Upper lobe of left lung (tissue), 6 donors: ENCODE data around the gene CGB1. TPM values are rescaled to one million over a fixed set of nuclear protein-coding genes. Genes with fewer than 3 reads are reported as not detected.

Experiments used
- ATAC-seq, 2 donors: fragments of 200-7000 bp; cut with Tn5 transposase; one replicate each; pipeline ENCODE4 v1.9.1; 2022; ENCODE audit warnings: mild to moderate bottlenecking in 2 of 2, moderate library complexity in 2 of 2; ENCODE audit not compliant: low FRiP score in 2 of 2
- DNase-seq, 2 donors: peaks; one replicate each; pipeline ENCODE4 v3.0.0-alpha.2; 2019 to 2020
- H3K27ac ChIP-seq, 4 donors: fragments of 200-600 bp; sonication (generic); one replicate each; pipeline ENCODE4 v1.5.1; 2016 to 2019
- H3K27me3 ChIP-seq, 4 donors: fragments of 200-600 bp; sonication (generic); one replicate each; pipeline ENCODE4 v1.5.1; 2017 to 2019
- H3K36me3 ChIP-seq, 4 donors: fragments of 200-600 bp; sonication (generic); one replicate each; pipeline ENCODE4 v1.5.1; 2016 to 2019
- H3K4me1 ChIP-seq, 4 donors: fragments of 200-600 bp; sonication (generic); one replicate each; pipeline ENCODE4 v1.5.1; 2018 to 2019
- H3K4me3 ChIP-seq, 4 donors: fragments of 200-600 bp; sonication (generic); one replicate each; pipeline ENCODE4 v1.5.1; 2017 to 2019; ENCODE audit warnings: mild to moderate bottlenecking in 2 of 4, moderate library complexity in 1 of 4
- H3K9me3 ChIP-seq, 4 donors: fragments of 200-600 bp; sonication (generic); one replicate each; pipeline ENCODE4 v1.5.1; 2018 to 2019
- CTCF ChIP-seq, 6 experiments: fragments of 450-650 bp in 4 of 6; fragments of 200-600 bp in 2 of 6; sonication (generic) in 2 of 6; IDR thresholded peaks; one replicate each; pipeline ENCODE4 v1.5.1; 2016 to 2019; ENCODE audit warnings: antibody characterized with exemption in 6 of 6
- EP300 ChIP-seq, 4 donors: sonication (generic); formaldehyde crosslinking; IDR thresholded peaks; one replicate each; pipeline ENCODE4 v1.5.1; 2017; ENCODE audit warnings: antibody characterized with exemption in 4 of 4, control low read depth in 2 of 4
- POLR2A ChIP-seq, 4 donors: fragments of 450-650 bp; IDR thresholded peaks; one replicate each; pipeline ENCODE4 v1.5.1; 2016 to 2017; ENCODE audit warnings: antibody characterized with exemption in 4 of 4, mild to moderate bottlenecking in 2 of 4
- POLR2AphosphoS5 ChIP-seq, 2 donors: sonication (generic); formaldehyde crosslinking; IDR thresholded peaks; one replicate each; pipeline ENCODE4 v1.5.1; 2017; ENCODE audit warnings: antibody characterized with exemption in 2 of 2
- WGBS, 2 donors: methylation state at CpG; one replicate each; pipeline ENCODE4 v1.1.5; 2017 to 2018; 5-methylcytosine and 5-hydroxymethylcytosine counted together
- total RNA-seq, 6 donors: library from RNA; depleted of rRNA in 4 of 6; stranded (reverse); fragments of >200 nt in 4 of 6; gene quantifications; one replicate each; pipeline versions ENCODE4 v1.1.0 to v1.2.1, GENCODE V29; 2016 to 2021
- donor health status: DM: no; HTN: no; CAD: no; lungs with moderate emphysema.
- donor health status: DM: no; HTN: yes; CAD: no; lungs with severe emphysema.

Gene CGB1
- total RNA-seq, 6 donors from 2014 or later: not detected

- peaks cover 4 to 43% (median 25%) of the 10 kb centered on the region in 4 donors for H3K36me3 ChIP-seq
- DNase-seq: peak in 1 of 2 donors; percentile 60
- WGBS, 2 donors: 87 to 95% methylated on average over 11 to 22 of the region's 22 CpGs
- peaks cover 24 to 43% (median 34%) of the 10 kb centered on the region in 4 donors for H3K4me1 ChIP-seq
- ATAC-seq: no peak
- H3K27ac ChIP-seq: peak overlapping the region in 3 of 4 donors; percentile 18 to 98 (median 92)
- TF ChIP-seq POLR2A (IDR thresholded peaks at IDR 0.05) (no peak), CTCF (IDR thresholded peaks at IDR 0.05) (no peak), POLR2AphosphoS5 (IDR thresholded peaks at IDR 0.05) (no peak), EP300 (IDR thresholded peaks at IDR 0.05) (no peak)
- no peaks in the 10 kb centered on the region for H3K27me3 ChIP-seq
- H3K4me3 ChIP-seq: peak overlapping the region in 2 of 4 donors; percentile 58 to 84
- no peaks in the 10 kb centered on the region for H3K9me3 ChIP-seq
These were observed 45.6 kb downstream of the CGB1 start for GRCh38 chr19:48991011-48991609.

- Histone ChIP-seq H3K4me1 (peaks cover 24 to 43% (median 34%) of the 10 kb centered on the region in 4 donors), H3K27ac (peak overlapping the region in 1 of 4 donors; percentile 3), H3K4me3 (no peak overlapping the region), H3K27me3 (no peaks in the 10 kb centered on the region), H3K36me3 (peaks cover 8 to 50% (median 31%) of the 10 kb centered on the region in 4 donors), H3K9me3 (no peaks in the 10 kb centered on the region)
- ATAC-seq (no peak), DNase-seq (no peak)
- 74 to 79% methylated on average over 4 of the region's 4 CpGs for WGBS, 2 donors
- no peak for TF ChIP-seq POLR2AphosphoS5 (IDR thresholded peaks at IDR 0.05)
- no peak for TF ChIP-seq POLR2A (IDR thresholded peaks at IDR 0.05)
- TF ChIP-seq EP300 (IDR thresholded peaks at IDR 0.05): no peak
- no peak for TF ChIP-seq CTCF (IDR thresholded peaks at IDR 0.05)
These were observed 46.3 kb downstream of the CGB1 start for GRCh38 chr19:48990400-48990799.

- 88 to 92% methylated on average over 16 to 17 of the region's 17 CpGs for WGBS, 2 donors
- TF ChIP-seq POLR2A (IDR thresholded peaks at IDR 0.05) (no peak), CTCF (IDR thresholded peaks at IDR 0.05) (no peak), POLR2AphosphoS5 (IDR thresholded peaks at IDR 0.05) (no peak), EP300 (IDR thresholded peaks at IDR 0.05) (no peak)
- Histone ChIP-seq H3K36me3 (peaks cover 10 to 56% (median 37%) of the 10 kb centered on the region in 4 donors), H3K4me1 (peaks cover 23 to 40% (median 29%) of the 10 kb centered on the region in 4 donors), H3K27me3 (no peaks in the 10 kb centered on the region), H3K4me3 (no peak overlapping the region), H3K27ac (peak overlapping the region in 2 of 4 donors; percentile 3 to 4), H3K9me3 (no peaks in the 10 kb centered on the region)
- ATAC-seq (no peak), DNase-seq (no peak)
These were observed 46.9 kb downstream of the CGB1 start for GRCh38 chr19:48989701-48990291.

- TF ChIP-seq CTCF (IDR thresholded peaks at IDR 0.05): no peak
- no peak for TF ChIP-seq POLR2A (IDR thresholded peaks at IDR 0.05)
- no peak for TF ChIP-seq POLR2AphosphoS5 (IDR thresholded peaks at IDR 0.05)
- no peak for TF ChIP-seq EP300 (IDR thresholded peaks at IDR 0.05)
- DNase-seq (peak in 1 of 2 donors; percentile 36), ATAC-seq (no peak)
- Histone ChIP-seq H3K27ac (no peak overlapping the region), H3K36me3 (peaks cover 13 to 65% (median 46%) of the 10 kb centered on the region in 4 donors), H3K27me3 (no peaks in the 10 kb centered on the region), H3K4me1 (peaks cover 15 to 30% (median 21%) of the 10 kb centered on the region in 4 donors), H3K9me3 (no peaks in the 10 kb centered on the region), H3K4me3 (no peak overlapping the region)
- WGBS, 2 donors: 91 to 92% methylated on average over 9 of the region's 9 CpGs
These were observed 47.8 kb downstream of the CGB1 start for GRCh38 chr19:48988860-48989259.
